ENCODE results near the gene ATP6V1G2.
A peak's percentile ranks its signal among the peaks of the same experiment; 100 is the strongest.
"Not testable (repeated sequence)": the region's sequence is repeated elsewhere in the genome, so short reads cannot be mapped to it uniquely, and the experiment has no call there.

Gene ATP6V1G2

GRCh38 chr6:31546339-31546957 lies at the start of gene ATP6V1G2:
Gene ATP6V1G2, minus strand, starts transcription at chr6:31546608. Its CDS starts 49 bp downstream, at chr6:31546559.
- peak; percentile 82 for DNase-seq (ENCODE audit: low read depth)

- DNase-seq (ENCODE audit: low read depth): no peak
Measured at GRCh38 chr6:31592396-31592771, 46.0 kb upstream of the ATP6V1G2 start.

- not testable (repeated sequence) for DNase-seq (ENCODE audit: low read depth)
Measured at GRCh38 chr6:31590691-31591090, 44.3 kb upstream of the ATP6V1G2 start.

GRCh38 chr6:31588871-31589650 lies 42.7 kb upstream of the ATP6V1G2 start:
- DNase-seq (ENCODE audit: low read depth): no peak

GRCh38 chr6:31587791-31588777 lies 41.7 kb upstream of the ATP6V1G2 start:
- DNase-seq (ENCODE audit: low read depth): no peak

GRCh38 chr6:31586599-31587281 lies 40.3 kb upstream of the ATP6V1G2 start:
- DNase-seq (ENCODE audit: low read depth): no peak

GRCh38 chr6:31586008-31586407 lies 39.6 kb upstream of the ATP6V1G2 start, which contains the start of gene LST1:
Gene LST1, plus strand, starts transcription at chr6:31586277. Its CDS starts 1,023 bp downstream, at chr6:31587300.
- DNase-seq (ENCODE audit: low read depth): no peak

- DNase-seq (ENCODE audit: low read depth): no peak
Measured at GRCh38 chr6:31585491-31585890, 39.1 kb upstream of the ATP6V1G2 start.

GRCh38 chr6:31582230-31582643 lies 35.8 kb upstream of the ATP6V1G2 start, which contains the start of gene LTB:
Gene LTB, minus strand, starts transcription at chr6:31582424. Its CDS starts 7 bp downstream, at chr6:31582417.
- no peak for DNase-seq (ENCODE audit: low read depth)

- no peak for DNase-seq (ENCODE audit: low read depth)
Measured at GRCh38 chr6:31581434-31582229, 35.2 kb upstream of the ATP6V1G2 start.

- DNase-seq (ENCODE audit: low read depth): no peak
Measured at GRCh38 chr6:31580807-31581433, 34.5 kb upstream of the ATP6V1G2 start.

GRCh38 chr6:31580438-31580740 lies 34.0 kb upstream of the ATP6V1G2 start:
- DNase-seq (ENCODE audit: low read depth): no peak

GRCh38 chr6:31579546-31580437 lies 33.4 kb upstream of the ATP6V1G2 start:
- DNase-seq (ENCODE audit: low read depth): no peak

GRCh38 chr6:31579119-31579505 lies 32.7 kb upstream of the ATP6V1G2 start:
- no peak for DNase-seq (ENCODE audit: low read depth)

GRCh38 chr6:31578184-31579118 lies 32.0 kb upstream of the ATP6V1G2 start:
- no peak for DNase-seq (ENCODE audit: low read depth)

- no peak for DNase-seq (ENCODE audit: low read depth)
Measured at GRCh38 chr6:31577579-31577966, 31.2 kb upstream of the ATP6V1G2 start.

GRCh38 chr6:31576897-31577578 lies 30.6 kb upstream of the ATP6V1G2 start:
- no peak for DNase-seq (ENCODE audit: low read depth)

Measured in HS-27A (cell line).